ENCODE measurements around the gene TMSB4X.

- TF ChIP-seq TAF1 (IDR thresholded peaks at IDR 0.05; ENCODE audit: borderline replicate concordance, insufficient read depth, low read length) (no peak), POLR2AphosphoS5 (IDR thresholded peaks at IDR 0.05; ENCODE audit: low read depth, low read length) (no peak), SIN3A (IDR thresholded peaks at IDR 0.05; ENCODE audit: borderline replicate concordance, insufficient read depth, low read length) (no peak), FOXP2 (optimal IDR thresholded peaks at IDR 0.05; ENCODE audit: borderline replicate concordance, extremely low read depth, extremely low read length, insufficient read depth) (no peak)
- TF ChIP-seq, protein P1, sequence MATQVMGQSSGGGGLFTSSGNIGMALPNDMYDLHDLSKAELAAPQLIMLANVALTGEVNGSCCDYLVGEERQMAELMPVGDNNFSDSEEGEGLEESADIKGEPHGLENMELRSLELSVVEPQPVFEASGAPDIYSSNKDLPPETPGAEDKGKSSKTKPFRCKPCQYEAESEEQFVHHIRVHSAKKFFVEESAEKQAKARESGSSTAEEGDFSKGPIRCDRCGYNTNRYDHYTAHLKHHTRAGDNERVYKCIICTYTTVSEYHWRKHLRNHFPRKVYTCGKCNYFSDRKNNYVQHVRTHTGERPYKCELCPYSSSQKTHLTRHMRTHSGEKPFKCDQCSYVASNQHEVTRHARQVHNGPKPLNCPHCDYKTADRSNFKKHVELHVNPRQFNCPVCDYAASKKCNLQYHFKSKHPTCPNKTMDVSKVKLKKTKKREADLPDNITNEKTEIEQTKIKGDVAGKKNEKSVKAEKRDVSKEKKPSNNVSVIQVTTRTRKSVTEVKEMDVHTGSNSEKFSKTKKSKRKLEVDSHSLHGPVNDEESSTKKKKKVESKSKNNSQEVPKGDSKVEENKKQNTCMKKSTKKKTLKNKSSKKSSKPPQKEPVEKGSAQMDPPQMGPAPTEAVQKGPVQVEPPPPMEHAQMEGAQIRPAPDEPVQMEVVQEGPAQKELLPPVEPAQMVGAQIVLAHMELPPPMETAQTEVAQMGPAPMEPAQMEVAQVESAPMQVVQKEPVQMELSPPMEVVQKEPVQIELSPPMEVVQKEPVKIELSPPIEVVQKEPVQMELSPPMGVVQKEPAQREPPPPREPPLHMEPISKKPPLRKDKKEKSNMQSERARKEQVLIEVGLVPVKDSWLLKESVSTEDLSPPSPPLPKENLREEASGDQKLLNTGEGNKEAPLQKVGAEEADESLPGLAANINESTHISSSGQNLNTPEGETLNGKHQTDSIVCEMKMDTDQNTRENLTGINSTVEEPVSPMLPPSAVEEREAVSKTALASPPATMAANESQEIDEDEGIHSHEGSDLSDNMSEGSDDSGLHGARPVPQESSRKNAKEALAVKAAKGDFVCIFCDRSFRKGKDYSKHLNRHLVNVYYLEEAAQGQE (IDR thresholded peaks at IDR 0.05; ENCODE audit: insufficient read depth in 1 of 2, low read depth in 2 of 2, low read length in 2 of 2), result no peak
These were observed 26.4 kb upstream of the TMSB4X start for GRCh38 chrX:12948495-12948894.
